DOHH2 (cell line): ENCODE results near the gene PDE3B.

ENCODE experiments used
- EZH2phosphoT487 ChIP-seq: fragments of 200-600 bp; sonication (generic); IDR thresholded peaks from 2 replicates; pipeline ENCODE4 v1.6.1; 2017; ENCODE audit warnings: borderline replicate concordance, mild to moderate bottlenecking, antibody characterized with exemption, low read length, moderate library complexity, mixed read lengths
- TF ChIP-seq, protein P1 (sequence below): fragments of 200-600 bp; sonication (generic); IDR thresholded peaks from one replicate; pipeline ENCODE4 v1.5.1; 2014; ENCODE audit warnings: antibody characterized with exemption, mild to moderate bottlenecking, low read depth, low read length; ENCODE audit not compliant: poor library complexity, severe bottlenecking

DNA sequence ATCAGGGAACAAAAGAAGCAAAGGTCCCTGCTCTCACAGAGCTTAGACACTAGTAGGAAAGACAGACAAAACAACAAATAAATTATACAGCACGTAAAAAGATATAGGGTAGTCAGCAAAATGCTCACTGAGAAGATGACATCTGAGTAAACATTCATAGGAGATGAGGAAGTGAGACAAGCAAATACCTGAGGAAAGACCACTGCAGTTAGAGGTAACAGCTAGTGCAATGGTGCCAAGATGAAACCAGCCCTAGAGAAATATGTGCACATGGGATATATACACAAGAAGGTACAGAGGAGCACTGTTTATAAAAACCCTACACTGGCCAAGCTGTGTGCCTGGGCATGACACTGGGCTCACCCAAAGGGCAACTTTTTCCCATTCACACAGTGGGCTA is 238.6 kb downstream of the PDE3B start:
- TF ChIP-seq, protein P1, sequence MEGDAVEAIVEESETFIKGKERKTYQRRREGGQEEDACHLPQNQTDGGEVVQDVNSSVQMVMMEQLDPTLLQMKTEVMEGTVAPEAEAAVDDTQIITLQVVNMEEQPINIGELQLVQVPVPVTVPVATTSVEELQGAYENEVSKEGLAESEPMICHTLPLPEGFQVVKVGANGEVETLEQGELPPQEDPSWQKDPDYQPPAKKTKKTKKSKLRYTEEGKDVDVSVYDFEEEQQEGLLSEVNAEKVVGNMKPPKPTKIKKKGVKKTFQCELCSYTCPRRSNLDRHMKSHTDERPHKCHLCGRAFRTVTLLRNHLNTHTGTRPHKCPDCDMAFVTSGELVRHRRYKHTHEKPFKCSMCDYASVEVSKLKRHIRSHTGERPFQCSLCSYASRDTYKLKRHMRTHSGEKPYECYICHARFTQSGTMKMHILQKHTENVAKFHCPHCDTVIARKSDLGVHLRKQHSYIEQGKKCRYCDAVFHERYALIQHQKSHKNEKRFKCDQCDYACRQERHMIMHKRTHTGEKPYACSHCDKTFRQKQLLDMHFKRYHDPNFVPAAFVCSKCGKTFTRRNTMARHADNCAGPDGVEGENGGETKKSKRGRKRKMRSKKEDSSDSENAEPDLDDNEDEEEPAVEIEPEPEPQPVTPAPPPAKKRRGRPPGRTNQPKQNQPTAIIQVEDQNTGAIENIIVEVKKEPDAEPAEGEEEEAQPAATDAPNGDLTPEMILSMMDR = no peak
- TF ChIP-seq EZH2phosphoT487 = no peak
